Activated naive CD8-positive, alpha-beta T cell treated with anti-CD3 and anti-CD28 coated beads, Interleukin-2, amount 10 ng/mL, durations not matched to agents 7 days and 5 days (primary cell): Measurements from ENCODE around the gene ANKRD27. TPM values are rescaled to one million over a fixed set of nuclear protein-coding genes. Genes with fewer than 3 reads are reported as not detected.

Experiments used
- ATAC-seq: fragments of 150-1000 bp; cut with Tn5 transposase; one replicate; pipeline ENCODE4 v1.10.0; 2021; ENCODE audit warnings: low read depth, moderate library complexity
- POLR2A ChIA-PET: fragments of 350-600 bp; sonication (Branson Sonifier 250); formaldehyde crosslinking; loops from one replicate; lab custom pipeline; 2021; ENCODE audit warnings: antibody characterized with exemption; lab: Charles Lee
- DNase-seq: peaks from one replicate; pipeline ENCODE4 v3.0.0; 2021
- H3K27ac Mint-ChIP-seq: one replicate; pipeline ENCODE4 v1.8.0; 2022; ENCODE audit warnings: mild to moderate bottlenecking, mixed read lengths
- H3K27me3 Mint-ChIP-seq: one replicate; pipeline ENCODE4 v1.8.0; 2022; ENCODE audit warnings: mild to moderate bottlenecking, moderate library complexity, mixed read lengths
- H3K36me3 Mint-ChIP-seq: one replicate; pipeline ENCODE4 v1.8.0; 2021; ENCODE audit warnings: mild to moderate bottlenecking, mixed read lengths
- H3K4me1 Mint-ChIP-seq: one replicate; pipeline ENCODE4 v1.8.0; 2021; ENCODE audit warnings: mixed read lengths
- H3K4me3 Mint-ChIP-seq: one replicate; pipeline ENCODE4 v1.8.0; 2022; ENCODE audit warnings: mild to moderate bottlenecking, moderate library complexity, mixed read lengths
- H3K9me3 Mint-ChIP-seq: one replicate; pipeline ENCODE4 v1.8.0; 2021; ENCODE audit warnings: mixed read lengths
- total RNA-seq, 2 experiments: library from RNA; stranded (reverse); gene quantifications; one replicate each; pipeline ENCODE4 v1.2.3, GENCODE V29; 2021

The ANKRD27 gene
- total RNA-seq, 2 experiments from 2014 or later, result 43.4 to 48.8 TPM

DNA sequence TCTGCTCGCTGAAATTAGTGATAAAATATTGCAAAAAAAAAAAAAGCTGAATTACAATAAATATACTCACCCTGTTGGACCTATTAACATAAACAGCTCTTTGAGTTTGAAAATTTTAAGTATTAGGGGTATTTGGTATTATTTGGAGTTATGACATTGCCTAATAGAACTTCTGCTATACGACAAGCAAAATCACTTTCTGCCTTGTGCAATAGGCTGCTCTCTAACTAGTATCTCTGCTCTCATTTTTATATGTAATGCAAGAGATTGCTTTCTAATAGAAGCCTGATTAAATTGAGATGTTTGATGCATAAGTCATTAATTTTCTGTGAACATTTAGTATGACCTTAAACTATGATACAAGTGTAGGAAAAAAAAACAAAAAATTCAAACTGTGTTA lies 6.0 kb upstream of the ANKRD27 start:
- Mint-ChIP-seq H3K27ac (no peak overlapping the region), H3K4me1 (peaks cover 4% of the 10 kb centered on the region), H3K4me3 (no peak overlapping the region), H3K9me3 (no peaks in the 10 kb centered on the region), H3K36me3 (no peaks in the 10 kb centered on the region), H3K27me3 (peaks cover 41% of the 10 kb centered on the region)
- DNase-seq (no peak), ATAC-seq (no peak)
- POLR2A ChIA-PET, result interaction anchor here (0.6 kb wide), 1 partner anchor 283 kb away, joined by 3 read pairs; no protein-coding TSS in a partner anchor

DNA sequence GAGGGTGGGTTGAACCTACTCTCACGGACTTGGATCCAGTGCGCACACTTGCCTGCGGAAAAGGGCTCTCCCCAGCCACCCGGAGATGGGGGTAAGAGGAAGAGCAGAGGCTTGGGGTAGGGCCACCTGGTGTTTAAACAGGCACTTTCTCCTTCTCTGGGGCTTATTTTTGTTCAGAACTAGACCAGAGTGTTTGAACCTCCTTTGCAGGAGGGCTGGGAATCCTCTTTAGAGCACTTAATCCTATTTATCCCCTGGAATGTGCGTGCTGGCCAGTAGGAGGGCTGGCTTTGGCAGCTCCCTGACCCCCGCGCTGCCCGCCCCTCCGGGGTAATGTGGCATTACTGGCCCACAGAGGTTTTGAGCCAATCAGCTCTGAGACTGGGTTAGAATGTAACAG lies 2.7 kb upstream of the ANKRD27 start:
- POLR2A ChIA-PET, result interaction anchor here (1.3 kb wide), 1 partner anchor 14 kb away, joined by 8 read pairs; the partner anchor contains the start of gene NUDT19
- H3K4me1 Mint-ChIP-seq, result peaks cover 17% of the 10 kb centered on the region
- H3K27me3 Mint-ChIP-seq, result peaks cover 38% of the 10 kb centered on the region
- DNase-seq, result no peak
- ATAC-seq, result no peak
- H3K36me3 Mint-ChIP-seq, result peaks cover 2% of the 10 kb centered on the region
- H3K9me3 Mint-ChIP-seq, result no peaks in the 10 kb centered on the region
- H3K27ac Mint-ChIP-seq, result no peak overlapping the region
- peak overlapping the region; percentile 44 for H3K4me3 Mint-ChIP-seq

DNA sequence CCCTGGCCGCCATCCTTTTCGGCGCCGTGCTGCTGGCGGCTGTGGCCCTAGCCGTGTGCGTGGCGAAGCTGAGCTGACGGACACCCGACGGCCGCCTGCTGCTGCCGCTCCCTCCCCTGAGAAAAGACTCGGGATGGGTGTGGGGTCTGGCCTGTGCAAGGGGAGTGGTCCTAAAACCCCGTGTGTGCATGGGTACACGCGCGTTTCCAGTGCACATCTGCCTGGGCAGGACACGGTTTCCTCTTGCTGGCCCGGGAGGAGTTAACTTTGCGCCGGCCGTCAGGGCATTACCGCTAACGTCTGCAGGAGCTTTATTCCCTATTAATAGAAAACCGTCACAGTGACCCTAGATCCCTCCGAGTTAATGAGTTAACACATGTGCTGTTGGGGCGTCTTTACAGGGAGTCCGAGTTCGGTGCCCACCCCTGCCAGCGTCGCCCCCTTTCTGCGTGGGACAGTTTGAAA lies 1.9 kb upstream of the ANKRD27 start:
- Mint-ChIP-seq H3K4me1 (peaks cover 18% of the 10 kb centered on the region), H3K27ac (peak overlapping the region; percentile 51), H3K4me3 (peak overlapping the region; percentile 44), H3K36me3 (peaks cover 2% of the 10 kb centered on the region), H3K27me3 (peaks cover 37% of the 10 kb centered on the region), H3K9me3 (no peaks in the 10 kb centered on the region)
- POLR2A ChIA-PET, result interaction anchor here (1.3 kb wide), 1 partner anchor 15 kb away, joined by 8 read pairs; the partner anchor contains the start of gene NUDT19
- ATAC-seq (no peak), DNase-seq (no peak)

DNA sequence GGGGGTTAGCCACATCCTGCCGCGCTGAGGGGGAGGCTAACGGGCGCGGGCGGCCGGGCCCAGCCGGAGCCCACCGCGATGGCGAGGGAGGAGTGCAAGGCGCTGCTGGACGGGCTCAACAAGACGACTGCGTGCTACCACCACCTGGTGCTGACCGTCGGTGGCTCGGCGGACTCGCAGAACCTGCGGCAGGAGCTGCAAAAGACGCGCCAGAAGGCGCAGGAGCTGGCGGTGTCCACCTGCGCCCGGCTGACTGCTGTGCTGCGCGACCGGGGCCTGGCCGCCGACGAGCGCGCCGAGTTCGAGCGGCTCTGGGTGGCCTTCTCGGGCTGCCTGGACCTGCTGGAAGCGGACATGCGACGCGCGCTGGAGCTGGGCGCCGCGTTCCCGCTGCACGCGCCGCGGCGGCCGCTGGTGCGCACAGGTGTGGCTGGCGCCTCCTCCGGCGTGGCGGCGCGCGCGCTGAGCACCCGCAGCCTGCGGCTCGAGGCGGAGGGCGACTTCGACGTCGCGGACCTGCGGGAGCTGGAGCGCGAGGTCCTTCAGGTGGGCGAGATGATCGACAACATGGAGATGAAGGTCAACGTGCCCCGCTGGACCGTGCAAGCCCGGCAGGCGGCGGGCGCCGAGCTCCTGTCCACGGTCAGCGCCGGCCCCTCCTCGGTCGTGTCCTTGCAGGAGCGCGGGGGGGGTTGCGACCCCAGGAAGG lies 1.4 kb upstream of the ANKRD27 start:
- peaks cover 22% of the 10 kb centered on the region for H3K4me1 Mint-ChIP-seq
- H3K4me3 Mint-ChIP-seq, result peak overlapping the region; percentile 82
- no peak for DNase-seq
- H3K27me3 Mint-ChIP-seq, result peaks cover 37% of the 10 kb centered on the region
- no peaks in the 10 kb centered on the region for H3K9me3 Mint-ChIP-seq
- POLR2A ChIA-PET, result interaction anchor here (1.5 kb wide), 1 partner anchor 43 kb away, joined by 4 read pairs; no protein-coding TSS in a partner anchor
- no peak overlapping the region for H3K27ac Mint-ChIP-seq
- no peak for ATAC-seq
- peaks cover 2% of the 10 kb centered on the region for H3K36me3 Mint-ChIP-seq

DNA sequence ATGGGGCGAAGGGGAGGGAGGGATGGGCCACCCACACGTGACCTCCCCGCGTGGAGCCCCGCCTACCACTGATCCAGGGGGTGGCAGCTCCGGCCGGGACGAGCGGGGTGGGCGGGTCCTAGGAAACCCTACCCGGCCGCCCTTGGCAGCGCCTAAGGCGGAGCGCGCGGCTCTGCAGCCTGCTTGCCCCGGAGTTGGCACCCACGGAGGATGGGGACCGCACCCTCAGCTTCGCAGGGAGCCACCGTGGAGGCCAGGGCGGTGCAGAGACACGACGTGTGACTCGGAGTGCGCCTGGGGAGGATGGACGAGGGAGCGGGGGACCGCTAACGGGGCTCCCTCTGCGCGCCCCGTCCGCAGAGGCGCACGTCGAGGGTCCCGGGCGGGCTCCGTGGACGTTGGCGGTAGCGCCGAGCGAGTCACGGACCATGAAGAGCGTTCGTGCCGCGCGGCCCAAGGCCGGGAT lies 773 bp upstream of the ANKRD27 start, which contains the start of gene RGS9BP:
RGS9BP (plus strand) TSS at position 129 of the 466 bp plus-strand sequence. CDS start 416 bp downstream, outside the sequence.
- H3K36me3 Mint-ChIP-seq, result peaks cover 2% of the 10 kb centered on the region
- H3K9me3 Mint-ChIP-seq, result no peaks in the 10 kb centered on the region
- peaks cover 22% of the 10 kb centered on the region for H3K4me1 Mint-ChIP-seq
- POLR2A ChIA-PET, result interaction anchor here (0.8 to 1.5 kb wide), 5 partner anchors 9 to 270 kb away, joined by 3 to 5 read pairs (median 4); partner anchors contain the start of genes DPY19L3, NUDT19 and PDCD5
- ATAC-seq (peak; percentile 47), DNase-seq (peak; percentile 73)
- peaks cover 35% of the 10 kb centered on the region for H3K27me3 Mint-ChIP-seq
- peak within 1 kb of the TSS; percentile 73 for H3K27ac Mint-ChIP-seq
- H3K4me3 Mint-ChIP-seq, result peak within 1 kb of the TSS; percentile 82

DNA sequence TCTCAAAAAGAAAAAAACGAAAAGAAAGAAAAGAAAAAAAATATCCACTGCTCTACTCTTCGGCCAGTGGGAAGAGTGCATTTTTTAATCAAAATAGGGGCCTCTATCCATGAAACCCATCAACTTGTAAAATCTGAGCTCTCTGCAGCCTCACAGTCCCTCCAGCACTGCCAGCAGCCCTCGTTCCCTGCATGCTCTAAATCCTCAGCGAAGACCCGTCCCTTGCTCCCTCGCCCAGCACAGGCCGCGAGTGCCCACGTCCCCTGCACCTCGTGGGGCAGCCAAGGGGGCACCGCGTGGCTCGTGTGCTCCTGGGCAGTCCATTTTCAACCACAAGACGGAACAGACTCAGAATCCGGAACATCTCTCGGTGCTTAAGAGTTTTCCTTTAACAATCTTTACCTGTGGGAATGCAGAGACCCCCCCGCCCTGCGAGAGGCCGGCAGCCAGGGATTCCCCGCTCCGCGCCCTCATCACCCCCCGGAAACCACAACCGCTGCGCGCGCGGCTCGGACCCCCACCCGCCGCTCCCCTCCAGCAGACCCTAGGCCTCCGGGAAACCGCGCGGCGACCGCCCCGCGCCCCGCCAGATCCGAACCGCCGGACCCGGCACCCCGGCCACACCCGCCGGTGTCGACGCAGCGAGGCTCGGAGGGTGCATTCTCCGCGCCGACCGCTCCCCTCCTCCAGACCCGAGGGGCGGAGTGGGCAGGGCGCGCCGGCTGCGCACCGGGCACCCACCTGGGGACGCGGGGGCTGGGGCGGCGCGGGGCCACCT lies 638 bp downstream of the ANKRD27 start:
- Mint-ChIP-seq H3K4me1 (peaks cover 30% of the 10 kb centered on the region), H3K27me3 (peaks cover 24% of the 10 kb centered on the region)

DNA sequence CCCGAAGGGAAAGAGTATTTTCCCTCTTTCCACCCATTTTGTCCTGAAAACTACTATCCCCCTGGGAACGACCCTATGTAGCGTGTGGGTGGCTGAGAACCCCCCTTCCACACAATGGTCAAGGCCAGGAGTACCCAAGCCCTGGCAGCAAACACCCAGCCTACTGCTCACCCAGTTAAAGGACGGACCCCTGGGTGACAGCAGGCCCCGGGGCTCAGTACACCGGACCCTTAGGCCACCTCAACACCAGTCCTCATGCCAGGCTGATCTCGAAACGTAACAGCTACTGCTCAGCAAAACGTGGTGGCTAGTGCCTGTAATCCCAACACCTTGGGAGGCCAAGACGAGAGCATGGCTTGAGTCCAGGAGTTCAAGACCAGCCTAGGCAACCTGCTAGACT lies 1.4 kb downstream of the ANKRD27 start:
- Mint-ChIP-seq H3K27ac (no peak overlapping the region), H3K9me3 (no peaks in the 10 kb centered on the region), H3K27me3 (peaks cover 17% of the 10 kb centered on the region), H3K4me3 (no peak overlapping the region), H3K36me3 (peaks cover 4% of the 10 kb centered on the region), H3K4me1 (peaks cover 30% of the 10 kb centered on the region)
- DNase-seq (no peak), ATAC-seq (no peak)
- POLR2A ChIA-PET, result interaction anchor here (0.5 kb wide), 1 partner anchor 1613 kb away, joined by 5 read pairs; no protein-coding TSS in a partner anchor

More for the DNA sequence above, 638 bp downstream of the ANKRD27 start:
- Mint-ChIP-seq H3K9me3 (no peaks in the 10 kb centered on the region), H3K36me3 (peaks cover 4% of the 10 kb centered on the region), H3K4me3 (peak overlapping the region; percentile 93), H3K27ac (peak overlapping the region; percentile 87)
- POLR2A ChIA-PET, result interaction anchor here (0.5 to 1.5 kb wide), 7 partner anchors 17 to 1612 kb away, joined by 3 to 5 read pairs (median 4); partner anchors contain the start of genes DPY19L3, NUDT19 and PDCD5
- DNase-seq (no peak), ATAC-seq (no peak)

DNA sequence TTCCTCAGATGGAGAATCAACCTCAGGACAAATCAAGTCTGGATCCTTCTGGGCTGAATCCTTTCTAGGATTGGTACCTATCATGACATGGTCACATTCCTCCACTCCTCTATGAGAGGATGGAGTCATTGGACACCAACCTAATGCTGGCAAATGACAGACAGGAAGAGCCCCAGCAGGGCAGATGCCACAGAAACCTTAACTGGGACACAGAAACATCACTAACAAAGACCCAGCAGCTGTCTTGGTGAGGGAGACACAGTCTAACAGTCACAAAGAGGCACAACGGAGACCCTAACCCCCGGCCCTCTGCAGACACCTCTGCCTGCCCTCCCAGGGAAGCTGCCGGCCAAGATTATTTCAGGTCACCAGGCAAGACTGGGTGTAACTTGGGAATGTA lies 2.1 kb downstream of the ANKRD27 start:
- H3K36me3 Mint-ChIP-seq, result peaks cover 4% of the 10 kb centered on the region
- POLR2A ChIA-PET, result interaction anchor here (0.8 kb wide), 1 partner anchor 21 kb away, joined by 3 read pairs; no protein-coding TSS in a partner anchor
- H3K4me3 Mint-ChIP-seq, result no peak overlapping the region
- H3K4me1 Mint-ChIP-seq, result peaks cover 30% of the 10 kb centered on the region
- no peaks in the 10 kb centered on the region for H3K9me3 Mint-ChIP-seq
- DNase-seq (no peak), ATAC-seq (no peak)
- H3K27ac Mint-ChIP-seq, result no peak overlapping the region
- H3K27me3 Mint-ChIP-seq, result peaks cover 11% of the 10 kb centered on the region

DNA sequence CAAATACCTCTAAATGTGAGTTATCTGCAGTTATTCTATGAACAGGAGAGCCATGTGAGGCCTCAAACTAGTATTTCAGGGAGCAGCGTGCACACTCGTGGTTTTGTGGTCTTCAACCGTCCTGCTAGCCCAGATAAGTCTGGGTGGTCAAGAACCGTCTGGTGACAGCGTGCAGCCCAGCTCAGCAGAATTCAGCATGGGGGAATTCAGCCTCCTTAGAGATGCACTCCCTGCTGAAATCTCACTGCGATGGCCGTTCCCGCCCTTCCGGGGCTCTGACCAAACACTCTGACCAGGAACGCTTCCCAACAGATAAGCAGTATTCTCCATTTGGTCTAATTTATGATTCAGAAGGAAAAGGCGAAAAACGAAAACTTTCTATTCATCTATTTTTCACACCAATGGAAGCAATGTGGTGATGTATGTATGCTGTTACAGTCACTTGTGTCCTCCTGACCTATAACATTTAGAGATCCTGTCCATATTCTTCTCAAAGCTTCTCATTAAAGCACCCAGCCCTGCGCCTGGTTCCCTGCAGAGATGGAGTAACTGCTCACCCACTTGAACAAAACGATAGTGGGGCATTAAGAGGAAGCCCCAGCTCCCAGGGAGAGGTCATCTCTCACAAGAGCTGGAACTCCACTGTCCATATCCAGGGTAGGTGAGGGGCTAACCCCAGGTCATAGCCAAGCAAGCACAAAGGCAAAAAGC lies 2.9 kb downstream of the ANKRD27 start:
- Mint-ChIP-seq H3K4me1 (peaks cover 25% of the 10 kb centered on the region), H3K36me3 (peaks cover 4% of the 10 kb centered on the region), H3K27ac (no peak overlapping the region), H3K27me3 (peaks cover 3% of the 10 kb centered on the region), H3K9me3 (no peaks in the 10 kb centered on the region), H3K4me3 (no peak overlapping the region)
- POLR2A ChIA-PET, result interaction anchor here (0.8 kb wide), 1 partner anchor 22 kb away, joined by 3 read pairs; no protein-coding TSS in a partner anchor
- ATAC-seq (no peak), DNase-seq (no peak)

DNA sequence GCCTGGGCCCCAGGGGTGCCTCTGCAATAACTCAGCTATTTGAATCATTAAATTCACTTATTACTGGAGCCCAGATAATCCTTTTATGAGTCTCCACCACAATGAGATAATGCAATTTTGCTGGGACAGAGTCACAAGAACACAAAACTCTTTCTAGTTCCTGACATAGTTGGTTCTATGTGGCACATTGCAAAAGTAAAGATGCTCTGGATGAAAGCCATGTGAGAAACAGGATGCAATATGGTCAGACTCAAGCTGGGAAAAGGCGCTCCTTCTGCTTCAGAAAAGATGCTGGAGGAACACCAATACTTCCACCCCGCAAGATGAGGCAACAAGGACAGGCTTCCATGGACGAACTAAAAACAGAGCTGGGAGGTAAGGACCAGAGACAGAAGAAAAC lies 5.7 kb downstream of the ANKRD27 start:
- Mint-ChIP-seq H3K27ac (no peak overlapping the region), H3K4me1 (peaks cover 25% of the 10 kb centered on the region), H3K4me3 (no peak overlapping the region), H3K36me3 (peaks cover 9% of the 10 kb centered on the region), H3K27me3 (no peaks in the 10 kb centered on the region), H3K9me3 (no peaks in the 10 kb centered on the region)
- ATAC-seq, result no peak
- POLR2A ChIA-PET, result no interaction called here
- DNase-seq, result no peak

DNA sequence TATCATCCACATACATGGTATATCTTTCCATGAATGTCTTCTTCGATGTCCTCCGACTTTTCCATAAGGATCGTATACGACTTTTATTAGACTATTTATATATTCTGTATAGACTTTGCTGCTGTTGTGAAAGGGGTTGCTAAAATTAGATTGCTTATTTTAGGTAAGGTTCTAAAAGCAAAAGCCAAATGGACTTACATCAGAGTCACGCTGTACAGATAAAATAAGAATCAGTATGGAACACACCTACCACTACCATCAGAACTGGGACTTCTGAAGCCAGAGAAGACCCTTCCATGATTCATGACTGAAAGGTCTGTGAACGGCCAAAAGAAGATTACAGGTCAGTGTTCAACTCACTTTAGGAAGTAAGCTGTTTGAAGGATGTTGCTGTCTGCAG lies 8.9 kb downstream of the ANKRD27 start:
- Mint-ChIP-seq H3K4me1 (peaks cover 11% of the 10 kb centered on the region), H3K9me3 (no peaks in the 10 kb centered on the region), H3K36me3 (peaks cover 7% of the 10 kb centered on the region), H3K27me3 (no peaks in the 10 kb centered on the region), H3K27ac (no peak overlapping the region), H3K4me3 (no peak overlapping the region)
- ATAC-seq, result no peak
- DNase-seq, result no peak
- POLR2A ChIA-PET, result no interaction called here

DNA sequence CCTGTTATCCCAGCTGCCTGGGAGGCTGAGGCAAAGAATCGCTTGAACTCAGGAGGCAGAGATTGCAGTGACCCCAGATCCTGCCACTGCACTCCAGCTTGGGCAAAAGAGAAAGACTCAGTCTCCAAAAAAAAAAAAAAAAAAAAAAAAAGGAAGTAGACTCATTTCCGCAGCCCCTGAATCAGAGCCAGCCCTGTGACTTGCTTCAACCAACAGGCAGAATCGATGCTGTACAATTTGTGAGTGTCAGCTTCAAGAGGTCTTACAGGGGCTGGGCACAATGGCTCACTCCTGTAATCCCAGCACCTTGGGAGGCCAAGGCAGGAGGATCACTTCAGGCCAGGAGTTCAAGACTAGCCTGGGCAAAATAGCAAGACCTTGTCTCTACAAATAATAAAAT lies 12.8 kb downstream of the ANKRD27 start:
- POLR2A ChIA-PET, result no interaction called here
- Mint-ChIP-seq H3K4me3 (no peak overlapping the region), H3K36me3 (peaks cover 6% of the 10 kb centered on the region), H3K27ac (no peak overlapping the region), H3K9me3 (no peaks in the 10 kb centered on the region), H3K27me3 (no peaks in the 10 kb centered on the region), H3K4me1 (peaks cover 3% of the 10 kb centered on the region)
- DNase-seq (no peak), ATAC-seq (no peak)
